ENCODE measurements around the gene MRPL28.

DNA sequence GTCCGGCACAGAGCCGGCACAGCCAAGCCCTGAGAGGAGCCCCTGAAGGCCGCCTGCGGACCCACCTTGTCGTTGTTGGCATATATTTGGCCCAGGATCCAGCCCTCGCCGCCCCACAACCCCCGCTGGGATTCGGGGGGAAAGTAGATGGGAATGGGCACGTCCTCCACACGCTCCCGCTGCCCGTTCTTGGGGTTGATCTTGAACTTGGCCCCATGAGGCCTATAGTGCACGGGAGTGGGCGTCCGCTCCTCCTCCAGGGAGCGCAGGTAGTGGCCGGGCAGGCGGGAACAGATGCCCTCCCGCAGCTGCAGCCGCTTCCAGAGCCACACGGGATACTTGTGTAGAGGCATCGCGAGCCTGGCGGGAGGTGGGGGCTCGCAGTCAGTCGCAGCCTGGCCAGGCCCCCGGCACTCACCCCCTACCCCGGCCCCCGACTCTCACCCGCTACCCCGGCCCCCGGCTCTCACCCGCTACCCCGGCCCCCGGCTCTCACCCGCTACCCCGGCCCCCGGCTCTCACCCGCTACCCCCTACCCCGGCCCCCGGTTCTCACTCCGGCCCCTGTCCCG, 387 bp downstream of the MRPL28 start:
- TF ChIP-seq, protein P1, sequence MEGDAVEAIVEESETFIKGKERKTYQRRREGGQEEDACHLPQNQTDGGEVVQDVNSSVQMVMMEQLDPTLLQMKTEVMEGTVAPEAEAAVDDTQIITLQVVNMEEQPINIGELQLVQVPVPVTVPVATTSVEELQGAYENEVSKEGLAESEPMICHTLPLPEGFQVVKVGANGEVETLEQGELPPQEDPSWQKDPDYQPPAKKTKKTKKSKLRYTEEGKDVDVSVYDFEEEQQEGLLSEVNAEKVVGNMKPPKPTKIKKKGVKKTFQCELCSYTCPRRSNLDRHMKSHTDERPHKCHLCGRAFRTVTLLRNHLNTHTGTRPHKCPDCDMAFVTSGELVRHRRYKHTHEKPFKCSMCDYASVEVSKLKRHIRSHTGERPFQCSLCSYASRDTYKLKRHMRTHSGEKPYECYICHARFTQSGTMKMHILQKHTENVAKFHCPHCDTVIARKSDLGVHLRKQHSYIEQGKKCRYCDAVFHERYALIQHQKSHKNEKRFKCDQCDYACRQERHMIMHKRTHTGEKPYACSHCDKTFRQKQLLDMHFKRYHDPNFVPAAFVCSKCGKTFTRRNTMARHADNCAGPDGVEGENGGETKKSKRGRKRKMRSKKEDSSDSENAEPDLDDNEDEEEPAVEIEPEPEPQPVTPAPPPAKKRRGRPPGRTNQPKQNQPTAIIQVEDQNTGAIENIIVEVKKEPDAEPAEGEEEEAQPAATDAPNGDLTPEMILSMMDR (IDR thresholded peaks at IDR 0.05) = no peak
- no peak for TF ChIP-seq SIN3A (IDR thresholded peaks at IDR 0.05; ENCODE audit: borderline replicate concordance, insufficient read depth, low read depth, low read length)
- TF ChIP-seq POLR2AphosphoS5 (IDR thresholded peaks at IDR 0.05; ENCODE audit: low read depth, low read length) = no peak
- TF ChIP-seq TCF7L2 (IDR thresholded peaks at IDR 0.05; ENCODE audit: low read depth, low read length) = no peak
